IPS DF 6.9 (cell line): ENCODE data around the gene SEC61B.

Source experiments
- DNase-seq: peaks from one replicate; pipeline ENCODE4 v3.0.0-alpha.2; 2013; ENCODE audit warnings: low read depth, low spot score
- H3K27ac ChIP-seq: one replicate; pipeline ENCODE4 v1.5.1; 2013; ENCODE audit warnings: low read length, control low read depth
- H3K27me3 ChIP-seq: 2 replicates; pipeline ENCODE4 v1.6.1; 2013; ENCODE audit warnings: mild to moderate bottlenecking, low read length; ENCODE audit not compliant: control insufficient read depth, insufficient read depth
- H3K36me3 ChIP-seq: 2 replicates; pipeline ENCODE4 v1.6.1; 2013; ENCODE audit warnings: low read length; ENCODE audit not compliant: control insufficient read depth, insufficient read depth
- H3K4me1 ChIP-seq: 2 replicates; pipeline ENCODE4 v1.6.1; 2013; ENCODE audit warnings: low read length; ENCODE audit not compliant: control insufficient read depth, insufficient read depth
- H3K4me3 ChIP-seq: 2 replicates; pipeline ENCODE4 v1.5.1; 2013; ENCODE audit warnings: mild to moderate bottlenecking, low read length
- H3K9me3 ChIP-seq: 2 replicates; pipeline ENCODE4 v1.6.1; 2013; ENCODE audit warnings: low read length, inconsistent platforms; ENCODE audit not compliant: control insufficient read depth, insufficient read depth
- WGBS: extraction: QIAGEN DNeasy Blood & Tissue Kit; methylation state at CpG from one replicate; pipeline ENCODE4 v1.1.7; 2013; ENCODE audit warnings: mixed read lengths, missing lambda C conversion rate; ENCODE audit not compliant: insufficient read length, insufficient coverage; 5-methylcytosine and 5-hydroxymethylcytosine counted together

The SEC61B gene

DNA sequence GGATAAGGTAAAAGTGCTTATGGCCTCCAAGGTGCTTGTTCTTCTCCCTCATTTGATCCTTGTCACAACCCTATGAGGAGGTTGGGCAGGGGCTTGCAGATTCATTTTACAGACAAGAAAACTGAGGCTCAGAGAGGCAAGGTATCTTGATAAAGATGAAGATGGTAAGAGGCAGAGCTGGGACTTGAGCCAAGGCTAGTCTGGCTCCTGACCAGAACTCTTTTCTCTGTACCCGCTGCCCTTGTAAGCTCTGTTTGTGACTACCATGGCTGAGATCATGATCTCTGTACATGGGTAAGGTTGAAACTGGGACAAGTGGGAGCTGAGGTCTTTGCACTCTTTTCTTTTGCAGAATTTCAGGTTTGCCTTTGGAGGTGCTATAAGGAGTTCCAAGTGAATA, 33.6 kb downstream of the SEC61B start:
- WGBS, result no CpG with 5 or more reads among the region's 1 CpG
- Histone ChIP-seq H3K36me3 (0 out of 2 replicates have a peak, but pooled peaks cover 2% of the 10 kb centered on the region), H3K9me3 (no peaks in the 10 kb centered on the region), H3K4me1 (peaks cover 6% of the 10 kb centered on the region), H3K4me3 (no peak overlapping the region), H3K27ac (no peak overlapping the region), H3K27me3 (no peaks in the 10 kb centered on the region)
- DNase-seq, result no peak

DNA sequence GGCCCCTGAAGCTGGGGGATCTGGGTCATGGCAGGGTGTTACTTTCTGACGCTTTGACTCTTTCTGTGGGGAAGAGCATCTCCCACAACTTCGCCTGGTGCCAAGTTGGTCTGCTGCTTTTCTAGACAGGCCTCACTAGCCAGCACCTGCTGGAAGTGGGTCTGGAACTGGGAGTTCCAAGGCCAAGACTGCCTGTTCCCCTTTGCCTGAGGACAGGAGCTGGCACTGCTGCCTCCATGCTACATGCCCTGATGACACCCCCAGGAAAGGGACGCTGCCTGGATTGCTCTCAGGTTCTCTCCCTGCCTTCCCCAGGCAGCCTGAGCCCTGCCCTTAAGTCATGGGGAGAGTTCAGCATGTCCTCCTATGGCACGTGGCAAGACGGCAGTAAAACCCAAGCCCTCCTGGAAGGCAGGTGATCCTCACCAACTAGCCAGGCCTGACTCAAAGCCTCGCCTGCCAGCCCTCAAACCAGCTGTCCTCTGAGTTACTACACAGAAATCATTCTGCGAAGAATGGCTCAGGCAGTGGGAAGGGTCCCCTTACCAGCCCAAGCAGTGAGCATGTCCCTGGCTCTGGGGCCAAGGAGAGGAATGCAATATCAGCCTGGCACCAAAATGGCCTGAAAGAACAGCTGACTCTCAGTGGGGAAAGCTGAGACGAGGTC, 35.8 kb downstream of the SEC61B start:
- Histone ChIP-seq H3K4me1 (peaks cover 6% of the 10 kb centered on the region), H3K27me3 (no peaks in the 10 kb centered on the region), H3K36me3 (0 out of 2 replicates have a peak, but pooled peaks cover 2% of the 10 kb centered on the region), H3K27ac (no peak overlapping the region), H3K9me3 (no peaks in the 10 kb centered on the region), H3K4me3 (no peak overlapping the region)
- DNase-seq, result no peak
- no CpG with 5 or more reads among the region's 8 CpGs for WGBS

DNA sequence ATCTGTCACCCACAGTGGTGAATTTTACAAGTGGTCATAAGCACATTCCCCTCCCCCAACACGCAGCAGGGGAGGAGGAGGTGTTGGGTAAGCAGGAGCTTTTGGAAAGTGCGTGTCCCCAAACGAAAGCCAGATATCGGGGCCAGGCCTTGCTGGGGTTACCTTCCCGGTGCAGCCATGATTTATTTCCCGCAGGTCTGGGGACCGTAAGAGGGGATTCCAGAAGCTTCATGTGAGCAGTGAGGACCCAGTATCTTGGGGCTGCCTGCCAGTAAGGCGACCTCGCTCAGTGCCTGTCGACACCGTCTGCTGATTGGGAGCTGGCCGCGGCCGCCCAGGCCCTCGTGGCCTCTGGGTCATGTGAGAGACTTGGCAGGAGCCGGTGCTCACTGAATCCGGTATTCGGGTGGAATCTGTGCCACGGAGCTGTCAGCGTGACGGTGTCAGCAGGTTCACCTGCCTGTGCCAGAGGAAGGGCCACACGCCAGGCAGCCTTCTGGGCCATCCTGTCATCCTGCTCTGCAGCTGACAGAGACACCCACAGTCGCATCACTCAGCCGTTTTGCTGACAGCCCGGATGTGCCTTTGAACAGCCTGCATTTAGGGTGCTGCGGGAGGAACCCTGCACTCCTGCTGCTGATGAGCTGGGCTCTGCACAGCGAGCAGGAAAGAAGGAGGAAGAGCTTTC, 37.3 kb downstream of the SEC61B start:
- H3K9me3 ChIP-seq, result no peaks in the 10 kb centered on the region
- H3K27me3 ChIP-seq, result no peaks in the 10 kb centered on the region
- H3K36me3 ChIP-seq, result 0 out of 2 replicates have a peak, but pooled peaks cover 2% of the 10 kb centered on the region
- H3K4me1 ChIP-seq, result peaks cover 6% of the 10 kb centered on the region
- DNase-seq, result no peak
- H3K27ac ChIP-seq, result no peak overlapping the region
- H3K4me3 ChIP-seq, result no peak overlapping the region; the same call in 1 of the 2 replicates
- WGBS, result no CpG with 5 or more reads among the region's 27 CpGs

DNA sequence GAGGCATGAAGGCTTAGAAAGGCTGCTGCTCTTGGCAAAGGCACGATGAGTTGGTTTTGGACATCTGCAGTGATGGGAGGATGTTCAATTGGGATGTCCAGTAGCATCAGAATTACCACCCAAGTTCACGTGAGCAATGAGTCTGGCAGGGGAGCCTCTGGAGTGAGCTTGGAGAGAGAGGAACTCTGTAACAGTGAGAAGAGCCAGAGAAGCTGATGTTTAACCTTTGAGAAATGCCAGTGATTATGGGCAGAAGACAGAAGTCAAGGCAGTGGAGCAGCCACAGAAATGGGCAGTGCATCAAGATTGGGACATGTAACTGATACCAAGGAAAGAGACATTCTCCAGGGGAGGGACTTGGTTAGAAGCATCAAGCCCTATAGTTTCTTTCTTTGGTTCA, 39.8 kb downstream of the SEC61B start:
- no peak overlapping the region for H3K27ac ChIP-seq

DNA sequence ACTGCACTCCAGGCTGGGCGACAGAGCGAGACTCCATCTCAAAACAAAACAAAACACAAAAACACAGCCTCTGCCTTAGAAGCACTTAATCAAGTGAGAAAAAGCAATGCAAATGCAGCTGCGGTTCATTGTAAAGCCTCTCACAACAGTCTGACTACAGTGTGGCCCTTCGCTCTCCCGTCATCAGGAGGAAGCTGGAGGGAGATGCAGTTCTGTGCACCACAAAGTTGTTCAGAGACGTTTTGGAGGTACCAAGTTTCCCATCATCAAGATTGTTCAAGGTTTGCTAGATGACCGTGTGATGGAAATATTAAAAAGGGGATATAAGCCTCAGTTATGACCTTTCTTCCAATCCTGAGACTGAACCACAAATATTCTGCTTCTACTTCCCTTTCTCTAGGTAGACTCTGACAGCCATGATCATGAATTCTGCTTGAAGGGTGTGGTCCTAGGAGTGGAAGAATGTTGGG, 40.9 kb downstream of the SEC61B start:
- no peak overlapping the region for H3K27ac ChIP-seq
- H3K4me1 ChIP-seq, result peaks cover 6% of the 10 kb centered on the region
- H3K36me3 ChIP-seq, result 0 out of 2 replicates have a peak, but pooled peaks cover 2% of the 10 kb centered on the region
- no peak for DNase-seq
- H3K4me3 ChIP-seq, result no peak overlapping the region
- no peaks in the 10 kb centered on the region for H3K27me3 ChIP-seq
- no CpG with 5 or more reads among the region's 7 CpGs for WGBS
- no peaks in the 10 kb centered on the region for H3K9me3 ChIP-seq

More for the DNA sequence above, 39.8 kb downstream of the SEC61B start:
- H3K27me3 ChIP-seq, result no peaks in the 10 kb centered on the region
- H3K36me3 ChIP-seq, result 0 out of 2 replicates have a peak, but pooled peaks cover 2% of the 10 kb centered on the region
- peaks cover 6% of the 10 kb centered on the region for H3K4me1 ChIP-seq
- H3K4me3 ChIP-seq, result no peak overlapping the region
- no peak for DNase-seq
- WGBS, result no CpG with 5 or more reads among the region's 2 CpGs
- H3K9me3 ChIP-seq, result no peaks in the 10 kb centered on the region

DNA sequence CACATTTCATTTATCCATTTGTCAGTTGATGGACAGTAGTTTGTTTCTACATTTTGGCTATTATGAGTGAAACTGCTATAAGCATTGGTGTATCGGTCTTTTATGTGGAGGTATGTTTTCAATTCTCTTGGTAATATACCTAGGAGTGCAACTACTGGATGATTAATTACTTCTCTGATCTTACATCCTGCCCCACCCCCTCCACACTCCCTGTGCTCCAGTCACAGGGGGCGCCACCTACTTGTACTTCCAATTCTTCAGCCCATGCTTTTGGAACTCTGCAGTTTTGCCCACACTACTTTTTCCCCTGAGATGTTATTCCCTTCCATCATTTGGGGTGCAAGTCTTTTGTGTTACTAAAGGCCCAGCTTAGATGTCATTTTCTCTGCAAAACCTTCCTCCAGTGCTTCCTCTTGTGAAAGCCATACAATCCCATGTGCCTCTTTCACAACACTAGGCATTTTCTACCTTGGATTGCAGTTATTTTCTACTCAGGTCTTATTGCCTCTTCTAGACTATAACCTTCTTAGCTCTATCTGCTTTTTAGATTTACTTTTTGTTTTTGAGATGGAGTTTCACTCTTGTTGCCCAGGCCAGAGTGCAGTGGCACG, 42.1 kb downstream of the SEC61B start:
- Histone ChIP-seq H3K4me3 (no peak overlapping the region), H3K4me1 (peaks cover 5% of the 10 kb centered on the region), H3K9me3 (no peaks in the 10 kb centered on the region), H3K27ac (no peak overlapping the region), H3K27me3 (no peaks in the 10 kb centered on the region), H3K36me3 (0 out of 2 replicates have a peak, but pooled peaks cover 2% of the 10 kb centered on the region)
- no CpG with 5 or more reads among the region's 3 CpGs for WGBS
- DNase-seq, result no peak

DNA sequence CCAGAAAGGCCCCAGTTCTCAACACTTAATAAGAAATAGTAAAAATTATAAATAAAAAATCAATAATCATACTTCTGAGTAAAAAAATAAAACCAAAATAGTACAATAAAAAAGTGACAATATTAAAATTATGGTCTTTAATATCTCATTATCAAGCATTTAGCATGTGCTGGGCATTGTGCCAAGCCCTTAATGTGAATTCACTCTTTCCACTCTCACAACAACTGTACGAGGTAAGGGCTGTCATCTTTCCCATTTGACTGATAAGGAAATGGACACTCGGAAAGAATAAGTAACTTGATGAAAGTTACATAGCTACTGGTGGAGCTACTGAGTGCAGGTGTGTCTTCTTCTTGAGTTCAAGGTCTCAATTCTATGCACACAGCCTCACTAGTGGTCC, 43.6 kb downstream of the SEC61B start:
- H3K27ac ChIP-seq, result no peak overlapping the region
- no peaks in the 10 kb centered on the region for H3K9me3 ChIP-seq
- DNase-seq, result no peak
- no peaks in the 10 kb centered on the region for H3K4me1 ChIP-seq
- no peak overlapping the region for H3K4me3 ChIP-seq
- H3K36me3 ChIP-seq, result no peaks in the 10 kb centered on the region
- no CpG with 5 or more reads among the region's 2 CpGs for WGBS
- H3K27me3 ChIP-seq, result no peaks in the 10 kb centered on the region

DNA sequence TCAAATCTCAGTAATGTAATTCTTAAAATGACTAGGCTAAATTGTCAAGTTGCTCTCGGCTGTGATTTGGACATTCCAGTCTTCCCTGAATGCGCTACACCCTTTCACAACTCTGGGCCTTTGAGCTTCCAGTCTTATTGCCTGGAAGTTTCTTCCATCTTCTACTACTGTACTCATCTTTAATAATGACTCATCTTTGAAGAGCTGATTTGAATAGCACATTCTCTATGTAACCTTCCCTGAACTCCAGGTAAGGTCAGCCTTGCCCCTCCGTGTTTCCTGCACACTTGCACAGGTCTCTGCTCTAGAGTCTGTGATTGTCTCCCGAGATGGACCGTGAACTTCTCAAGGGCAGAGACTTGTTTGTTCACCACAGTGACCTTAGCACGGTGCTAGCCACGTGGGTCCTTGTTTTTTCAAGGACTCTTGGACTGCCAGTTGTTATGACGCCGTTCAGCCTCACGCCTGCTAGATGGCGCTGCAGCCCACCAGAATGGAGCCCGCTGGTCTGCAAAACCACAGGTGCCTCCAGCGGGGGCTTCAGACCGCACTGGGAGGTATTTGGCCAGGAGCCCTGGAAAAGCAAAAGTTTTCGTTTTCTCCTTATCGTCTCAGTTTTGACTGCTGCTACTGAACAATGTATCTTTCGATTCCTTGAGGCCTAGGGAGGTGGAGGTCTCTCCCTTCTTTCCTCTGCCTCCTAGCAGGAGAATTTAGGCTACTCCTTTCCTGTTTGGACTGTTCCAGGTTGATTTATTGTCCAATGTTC, 44.4 kb downstream of the SEC61B start:
- WGBS, result no CpG with 5 or more reads among the region's 17 CpGs
- Histone ChIP-seq H3K27me3 (no peaks in the 10 kb centered on the region), H3K4me3 (no peak overlapping the region), H3K27ac (no peak overlapping the region), H3K36me3 (no peaks in the 10 kb centered on the region), H3K4me1 (no peaks in the 10 kb centered on the region), H3K9me3 (no peaks in the 10 kb centered on the region)
- DNase-seq, result peak; percentile 58

DNA sequence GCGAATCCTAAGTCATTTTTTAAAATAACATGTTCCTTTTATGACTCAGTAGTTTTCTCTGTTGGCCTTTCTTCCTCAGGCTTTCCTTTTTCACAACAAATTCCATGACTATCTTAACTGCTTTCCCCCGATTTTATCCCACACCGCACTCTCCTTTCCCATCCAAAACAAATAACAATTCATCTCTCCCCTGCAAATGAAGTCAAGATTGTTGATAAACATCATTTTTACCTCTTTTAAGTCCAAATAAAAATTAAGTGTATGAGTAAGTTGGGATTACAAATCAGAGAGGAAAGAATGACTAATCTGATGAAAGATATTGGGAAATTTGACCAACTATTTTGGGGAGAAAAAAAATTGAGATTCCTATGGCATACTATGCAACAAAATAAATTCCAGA, 47.3 kb downstream of the SEC61B start:
- Histone ChIP-seq H3K27me3 (no peaks in the 10 kb centered on the region), H3K9me3 (no peaks in the 10 kb centered on the region), H3K4me1 (no peaks in the 10 kb centered on the region), H3K4me3 (no peak overlapping the region), H3K36me3 (no peaks in the 10 kb centered on the region), H3K27ac (no peak overlapping the region)
- no peak for DNase-seq
- 100% methylated on average over 2 of the region's 3 CpGs for WGBS

DNA sequence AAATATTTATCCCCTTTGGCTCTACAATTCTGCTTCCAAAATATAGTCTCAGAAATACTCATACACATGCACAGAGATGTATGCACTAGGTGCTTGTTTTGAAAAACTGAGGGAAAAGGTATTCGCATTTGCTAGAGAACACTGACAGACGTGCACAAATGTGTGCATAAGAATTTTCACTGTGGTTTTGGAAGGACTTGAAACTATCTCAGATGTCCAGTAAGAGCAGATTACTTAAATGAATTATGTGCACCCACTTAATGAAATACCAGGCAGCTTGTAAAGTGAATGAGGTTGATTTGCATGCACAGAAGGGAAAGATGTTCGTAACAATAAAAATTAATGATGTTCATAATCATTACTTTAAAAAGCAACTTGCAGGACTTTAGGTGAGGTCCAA, 48.4 kb downstream of the SEC61B start:
- no peaks in the 10 kb centered on the region for H3K4me1 ChIP-seq
- DNase-seq, result no peak
- H3K27ac ChIP-seq, result no peak overlapping the region
- H3K4me3 ChIP-seq, result no peak overlapping the region
- no peaks in the 10 kb centered on the region for H3K9me3 ChIP-seq
- WGBS, result no CpG with 5 or more reads among the region's 3 CpGs
- no peaks in the 10 kb centered on the region for H3K36me3 ChIP-seq
- H3K27me3 ChIP-seq, result no peaks in the 10 kb centered on the region
